Measurements from ENCODE around the gene WFDC10A. TPM values are rescaled to one million over a fixed set of nuclear protein-coding genes. Genes with fewer than 3 reads are reported as not detected.
"Not testable (repeated sequence)": the region's sequence is repeated elsewhere in the genome, so short reads cannot be mapped to it uniquely, and the experiment has no call there.

The WFDC10A gene
- polyA plus RNA-seq, 1 experiment, result not detected

DNA sequence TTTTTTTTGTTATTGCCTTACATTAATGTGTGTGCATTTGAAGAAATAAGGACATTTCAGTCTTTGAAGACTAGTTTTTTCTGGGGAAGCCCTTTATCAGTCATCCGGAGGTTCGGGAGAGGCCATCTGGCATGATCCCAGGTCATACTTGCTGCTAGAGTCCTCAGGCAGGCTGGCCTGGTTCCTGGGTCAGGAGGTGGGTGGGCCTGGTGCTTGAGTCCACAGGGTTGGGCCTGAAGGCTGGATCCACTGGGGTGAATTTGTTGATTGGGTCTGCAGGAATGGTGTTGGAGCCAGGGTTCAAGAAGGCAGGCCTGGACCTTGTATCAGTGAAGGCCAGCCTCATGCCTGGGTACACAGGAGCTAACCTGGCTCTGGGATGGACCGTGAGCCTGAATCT lies 17.3 kb downstream of the WFDC10A start:
- Histone ChIP-seq H3K27ac (ENCODE audit: low read depth, low read length) (no peak overlapping the region), H3K4me3 (ENCODE audit: low read depth, low read length) (no peak overlapping the region), H3K27me3 (ENCODE audit: control insufficient read depth, insufficient read depth, low read length) (no peaks in the 10 kb centered on the region), H3K9me3 (ENCODE audit: control insufficient read depth, insufficient read depth, low read length) (no peaks in the 10 kb centered on the region)
- ChIA-PET POLR2A (no interaction called here), CTCF (no interaction called here)
- no peak for TF ChIP-seq CTCF (IDR thresholded peaks at IDR 0.05; ENCODE audit: low read depth, low read length)
- no peak for DNase-seq (ENCODE audit: low read depth, low spot score)

DNA sequence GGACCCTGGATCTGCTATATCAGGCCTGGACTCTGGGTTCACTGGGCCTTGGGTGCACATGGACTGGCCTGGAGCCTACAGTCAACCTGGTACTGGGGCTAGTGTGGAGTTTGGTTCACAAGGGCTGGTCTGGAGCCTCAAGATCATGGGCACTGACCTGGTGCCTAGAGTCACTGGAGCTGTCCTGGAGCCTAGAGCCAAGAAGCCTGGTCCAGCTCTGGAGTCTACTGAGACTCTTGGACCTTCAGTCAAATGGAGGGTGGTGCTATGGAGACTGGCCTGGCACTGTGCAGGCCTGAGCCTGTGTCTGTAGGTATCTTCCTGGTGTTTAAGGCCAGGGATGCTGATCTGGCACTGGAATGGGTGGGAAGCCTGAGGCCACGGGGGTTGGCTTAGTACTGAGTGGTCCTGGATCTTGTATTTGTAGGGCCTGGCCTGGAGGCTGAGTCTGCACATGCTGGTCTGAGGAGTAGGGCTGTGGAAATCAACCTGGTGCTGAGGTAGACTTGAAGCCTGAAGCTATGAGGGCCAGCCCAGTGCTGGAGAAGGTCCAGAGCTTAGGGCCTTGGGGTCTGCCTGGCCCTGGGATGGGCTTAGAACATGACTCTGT lies 18.0 kb downstream of the WFDC10A start:
- no peaks in the 10 kb centered on the region for H3K9me3 ChIP-seq (ENCODE audit: control insufficient read depth, insufficient read depth, low read length)
- H3K4me3 ChIP-seq (ENCODE audit: low read depth, low read length), result no peak overlapping the region
- H3K27ac ChIP-seq (ENCODE audit: low read depth, low read length), result no peak overlapping the region
- ChIA-PET CTCF (no interaction called here), POLR2A (no interaction called here)
- DNase-seq (ENCODE audit: low read depth, low spot score), result no peak
- H3K27me3 ChIP-seq (ENCODE audit: control insufficient read depth, insufficient read depth, low read length), result no peaks in the 10 kb centered on the region
- TF ChIP-seq CTCF (IDR thresholded peaks at IDR 0.05; ENCODE audit: low read depth, low read length), result no peak

GRCh38 chr20:45649312-45649863 lies 19.8 kb downstream of the WFDC10A start:
- POLR2A ChIA-PET, result no interaction called here
- CTCF ChIA-PET, result interaction anchor here (1.3 kb wide), 1 partner anchor 20 kb away, joined by 6 read pairs; the partner anchor contains the start of gene WFDC10A
- no peak overlapping the region for H3K27ac ChIP-seq (ENCODE audit: low read depth, low read length)

GRCh38 chr20:45651726-45652125 lies 22.2 kb downstream of the WFDC10A start:
- H3K4me3 ChIP-seq (ENCODE audit: low read depth, low read length); POLR2A ChIA-PET; CTCF ChIA-PET; H3K27ac ChIP-seq (ENCODE audit: low read depth, low read length); H3K9me3 ChIP-seq (ENCODE audit: control insufficient read depth, insufficient read depth, low read length); DNase-seq (ENCODE audit: low read depth, low spot score); H3K27me3 ChIP-seq (ENCODE audit: control insufficient read depth, insufficient read depth, low read length): not testable (repeated sequence)

More at GRCh38 chr20:45649312-45649863, 19.8 kb downstream of the WFDC10A start:
- Histone ChIP-seq H3K4me3 (ENCODE audit: low read depth, low read length) (no peak overlapping the region), H3K9me3 (ENCODE audit: control insufficient read depth, insufficient read depth, low read length) (no peaks in the 10 kb centered on the region), H3K27me3 (ENCODE audit: control insufficient read depth, insufficient read depth, low read length) (no peaks in the 10 kb centered on the region)
- no peak for TF ChIP-seq CTCF (IDR thresholded peaks at IDR 0.05; ENCODE audit: low read depth, low read length)
- DNase-seq (ENCODE audit: low read depth, low spot score), result no peak

GRCh38 chr20:45657038-45657437 lies 27.5 kb downstream of the WFDC10A start:
- H3K4me3 ChIP-seq (ENCODE audit: low read depth, low read length); POLR2A ChIA-PET; H3K9me3 ChIP-seq (ENCODE audit: control insufficient read depth, insufficient read depth, low read length); DNase-seq (ENCODE audit: low read depth, low spot score); H3K27ac ChIP-seq (ENCODE audit: low read depth, low read length); H3K27me3 ChIP-seq (ENCODE audit: control insufficient read depth, insufficient read depth, low read length): not testable (repeated sequence)
- CTCF ChIA-PET, result interaction anchor here (0.6 kb wide), 1 partner anchor 50 kb away, joined by 3 read pairs; no protein-coding TSS in a partner anchor

DNA sequence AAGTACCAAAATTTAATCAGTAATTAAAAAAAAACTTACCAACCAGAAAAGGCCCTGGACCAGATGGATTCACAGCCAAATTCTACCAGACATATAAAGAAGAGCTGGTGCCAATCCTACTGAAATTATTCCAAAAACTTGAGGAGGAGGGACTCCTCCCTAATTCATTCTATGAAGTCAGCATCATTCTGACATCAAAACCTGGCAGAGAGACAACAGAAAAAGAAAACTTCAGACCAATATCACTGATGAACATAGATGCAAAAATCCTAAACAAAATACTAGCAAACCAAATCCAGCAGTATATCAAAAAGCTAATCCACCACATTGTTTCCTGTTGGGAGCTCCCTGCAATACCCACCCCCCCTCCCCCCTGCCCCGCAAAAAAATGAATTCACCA lies 40.6 kb downstream of the WFDC10A start, which contains the start of gene WFDC11:
WFDC11 (minus strand) TSS at position 101 of the 400 bp plus-strand sequence. CDS start 19,639 bp downstream, outside the sequence.
- ChIA-PET POLR2A (no interaction called here), CTCF (no interaction called here)
- no peak for DNase-seq (ENCODE audit: low read depth, low spot score)
- H3K4me3 ChIP-seq (ENCODE audit: low read depth, low read length), result no peak within 1 kb of the TSS
- no peaks in the 10 kb centered on the region for H3K27me3 ChIP-seq (ENCODE audit: control insufficient read depth, insufficient read depth, low read length)
- H3K9me3 ChIP-seq (ENCODE audit: control insufficient read depth, insufficient read depth, low read length), result no peaks in the 10 kb centered on the region
- no peak for TF ChIP-seq CTCF (IDR thresholded peaks at IDR 0.05; ENCODE audit: low read depth, low read length)
- H3K27ac ChIP-seq (ENCODE audit: low read depth, low read length), result no peak within 1 kb of the TSS
